Measurements from ENCODE around the gene TMEM222.

Gene TMEM222

GRCh38 chr1:27300341-27301051 is 21.5 kb upstream of the TMEM222 start:
- DNase-seq (ENCODE audit: low spot score): peak; percentile 87
- peak; percentile 99 for TF ChIP-seq CTCF (IDR thresholded peaks at IDR 0.05; ENCODE audit: extremely low read depth, missing control alignments)

GRCh38 chr1:27301052-27301422 is 20.9 kb upstream of the TMEM222 start:
- DNase-seq (ENCODE audit: low spot score): no peak
- TF ChIP-seq CTCF (IDR thresholded peaks at IDR 0.05; ENCODE audit: extremely low read depth, missing control alignments): no peak

GRCh38 chr1:27301582-27302199 is 20.3 kb upstream of the TMEM222 start:
- DNase-seq (ENCODE audit: low spot score): no peak
- no peak for TF ChIP-seq CTCF (IDR thresholded peaks at IDR 0.05; ENCODE audit: extremely low read depth, missing control alignments)

GRCh38 chr1:27302612-27303011 is 19.4 kb upstream of the TMEM222 start:
- no peak for DNase-seq (ENCODE audit: low spot score)
- no peak for TF ChIP-seq CTCF (IDR thresholded peaks at IDR 0.05; ENCODE audit: extremely low read depth, missing control alignments)

GRCh38 chr1:27303509-27303908 is 18.5 kb upstream of the TMEM222 start:
- no peak for TF ChIP-seq CTCF (IDR thresholded peaks at IDR 0.05; ENCODE audit: extremely low read depth, missing control alignments)
- no peak for DNase-seq (ENCODE audit: low spot score)

- DNase-seq (ENCODE audit: low spot score): no peak
- TF ChIP-seq CTCF (IDR thresholded peaks at IDR 0.05; ENCODE audit: extremely low read depth, missing control alignments): no peak
Observed at GRCh38 chr1:27306071-27306470, 15.9 kb upstream of the TMEM222 start.

GRCh38 chr1:27306892-27307761 is 14.8 kb upstream of the TMEM222 start:
- TF ChIP-seq CTCF (IDR thresholded peaks at IDR 0.05; ENCODE audit: extremely low read depth, missing control alignments): no peak
- no peak for DNase-seq (ENCODE audit: low spot score)

Measured in GM20000 (cell line).